GM15510 (cell line): ENCODE measurements around the gene TOR4A.

ENCODE experiments used
- POLR2A ChIP-seq: IDR thresholded peaks from 3 replicates; pipeline ENCODE4 v1.6.1; 2011; ENCODE audit warnings: borderline replicate concordance; ENCODE audit not compliant: insufficient read length; ENCODE audit errors: extremely low read depth

Gene TOR4A

DNA sequence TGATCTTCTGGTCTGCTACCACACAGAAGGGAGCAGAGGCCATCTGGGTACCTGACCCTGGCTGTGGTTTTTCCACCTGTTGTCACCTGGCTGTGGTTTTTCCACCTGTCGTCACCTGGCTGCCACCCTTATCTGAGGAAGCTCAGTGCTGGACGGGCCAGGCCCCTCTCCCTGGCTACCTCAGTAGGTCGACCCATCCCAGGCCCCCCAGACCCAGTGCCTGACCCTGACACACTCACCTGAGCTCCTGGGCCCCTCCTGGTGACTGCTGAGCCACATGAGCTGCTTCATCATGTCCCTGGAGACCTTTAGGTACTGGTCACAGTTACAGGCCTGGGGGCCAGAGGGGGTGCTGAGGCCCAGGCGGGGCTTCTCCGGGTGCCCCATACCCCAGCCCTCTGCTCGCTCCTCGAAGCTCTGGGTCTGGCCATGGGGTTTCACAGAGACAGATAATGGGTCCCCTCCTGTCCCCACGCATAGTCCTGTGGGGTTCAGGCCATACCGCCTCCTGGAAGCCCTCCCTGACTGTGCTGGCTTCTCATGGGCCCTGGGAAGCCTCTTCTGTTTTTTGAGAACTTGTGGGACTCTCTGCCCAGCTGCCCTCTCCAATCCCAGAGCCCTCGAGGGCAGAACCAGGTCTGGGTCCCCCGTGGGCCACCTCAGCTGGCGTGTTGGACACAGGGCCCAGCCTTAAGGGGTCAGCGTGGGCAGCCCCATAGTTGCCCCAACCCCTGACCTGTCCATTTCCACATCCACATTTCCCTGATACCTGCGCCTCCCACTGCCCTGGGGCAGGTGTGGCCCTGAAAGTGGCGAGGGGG is 32.1 kb downstream of the TOR4A start:
- no peak for TF ChIP-seq POLR2A

DNA sequence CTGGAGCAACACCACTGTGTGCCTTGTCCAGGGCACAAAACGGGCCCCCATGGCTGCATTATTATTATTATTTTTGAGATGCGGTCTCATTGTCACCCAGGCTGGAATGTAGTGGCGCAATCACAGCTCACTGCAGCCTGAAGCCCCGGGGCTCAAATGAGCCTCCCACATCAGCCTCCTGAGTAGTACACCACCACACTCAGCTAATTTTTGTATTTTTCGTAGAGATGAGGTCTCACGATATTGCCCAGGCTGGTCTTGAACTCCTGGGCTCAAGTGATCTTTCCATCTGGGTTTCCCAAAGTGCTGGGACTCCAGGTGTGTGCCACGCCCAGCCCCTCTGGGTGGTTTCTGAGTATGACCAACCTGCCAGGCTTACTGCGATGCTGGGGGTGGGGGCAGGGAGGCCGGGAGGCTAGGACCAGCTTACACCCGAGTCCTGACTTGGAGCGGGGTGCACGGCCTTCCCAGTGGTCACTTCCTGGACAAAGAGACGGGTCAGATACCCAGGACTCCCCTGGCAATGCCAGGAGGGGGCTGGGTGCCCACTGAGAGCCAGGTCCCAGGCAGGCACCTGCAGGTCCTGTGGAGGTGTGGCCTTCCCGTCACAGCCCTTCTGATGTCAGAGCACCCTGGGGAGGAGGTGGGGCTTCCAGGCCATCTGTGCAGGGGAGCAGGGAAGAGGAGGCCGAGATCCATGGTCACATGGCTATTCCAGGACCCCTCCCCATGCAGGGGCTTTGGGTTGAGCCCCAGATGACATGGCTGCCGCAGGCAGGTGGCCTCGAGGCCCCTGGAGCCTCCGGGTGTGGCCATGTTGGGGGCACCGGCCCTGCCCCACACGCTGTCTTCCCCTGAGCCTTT is 32.9 kb downstream of the TOR4A start:
- no peak for TF ChIP-seq POLR2A

DNA sequence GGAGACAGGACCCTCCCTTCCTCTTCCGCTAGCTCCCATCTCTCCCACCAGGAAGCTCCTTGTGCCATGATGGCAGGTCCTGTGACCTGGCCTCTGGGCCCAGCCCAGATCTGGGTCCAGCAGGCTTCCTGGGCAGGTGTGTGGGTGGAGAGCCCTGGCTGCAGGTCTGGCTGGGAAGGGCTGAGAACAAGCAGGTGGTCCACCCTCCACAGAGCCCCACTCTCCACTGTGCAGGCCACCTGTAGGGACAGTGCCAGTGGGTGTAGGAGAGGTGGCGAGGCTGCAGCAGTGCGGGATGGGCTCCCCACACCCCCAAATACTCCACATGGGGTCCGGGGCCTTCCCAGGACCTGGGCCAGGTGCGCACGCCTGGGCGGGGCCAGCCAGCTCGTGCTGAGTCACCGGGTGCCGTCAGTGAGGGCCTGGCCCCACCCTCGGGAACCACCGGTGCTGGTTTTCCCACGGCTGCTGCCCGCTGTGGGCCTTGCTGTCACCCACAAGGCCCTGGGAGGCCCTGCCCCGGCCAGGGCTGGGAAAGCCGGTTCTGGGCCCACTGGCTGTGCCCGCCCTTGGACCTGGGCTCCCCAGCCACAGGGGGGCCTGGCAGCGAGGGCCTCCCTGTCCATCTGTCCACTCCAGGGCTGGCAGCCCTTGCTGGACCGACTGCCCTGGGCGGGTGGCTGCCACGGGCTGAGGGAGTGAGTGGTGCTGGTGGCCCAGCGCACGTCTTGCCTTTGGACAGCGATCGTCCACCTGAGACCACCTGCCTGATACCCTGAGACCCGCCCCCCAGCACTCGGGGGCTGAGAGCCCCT is 33.9 kb downstream of the TOR4A start:
- TF ChIP-seq POLR2A, result no peak

DNA sequence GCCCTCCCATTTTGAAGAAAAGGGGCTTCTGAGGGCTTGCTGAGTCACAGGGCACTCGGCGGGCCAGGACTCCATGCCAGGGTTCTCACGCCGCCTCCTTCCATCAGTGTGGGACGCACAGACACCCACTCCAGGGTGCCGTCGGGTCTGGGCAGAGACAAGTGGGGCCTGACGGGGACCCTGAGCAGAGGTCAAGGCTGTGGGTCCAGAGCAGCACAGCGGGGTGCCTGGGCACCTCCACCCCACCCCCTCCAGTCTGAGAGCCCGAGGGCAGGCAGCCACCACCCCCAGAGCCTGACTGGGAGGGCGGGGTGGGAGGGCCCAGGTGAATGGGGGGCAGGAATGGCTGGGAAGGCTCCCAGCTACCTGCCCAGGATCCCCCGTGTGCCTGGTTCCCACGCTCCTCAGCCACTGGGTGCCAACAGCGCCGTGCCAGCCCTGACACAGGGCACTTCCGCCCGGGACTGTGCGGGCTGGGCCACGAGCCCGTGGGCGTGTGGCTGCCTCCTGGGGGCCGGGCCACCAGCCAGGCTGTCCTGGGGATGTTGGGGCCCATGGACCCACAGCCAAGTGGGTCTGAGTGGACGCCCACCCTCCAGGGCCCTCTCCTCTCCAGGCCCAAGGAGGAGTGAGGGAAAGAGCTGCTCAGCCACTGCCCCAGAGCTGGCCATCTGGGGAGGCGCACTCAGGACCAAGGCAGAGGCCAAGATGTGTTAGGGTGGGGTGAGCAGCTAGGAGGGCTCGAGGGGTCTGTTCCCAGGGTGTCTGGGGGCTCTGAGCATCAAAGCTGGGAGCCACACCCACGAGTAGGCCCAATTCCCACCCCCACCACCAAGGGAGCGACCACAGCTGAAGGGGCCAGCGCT is 34.7 kb downstream of the TOR4A start:
- no peak for TF ChIP-seq POLR2A

DNA sequence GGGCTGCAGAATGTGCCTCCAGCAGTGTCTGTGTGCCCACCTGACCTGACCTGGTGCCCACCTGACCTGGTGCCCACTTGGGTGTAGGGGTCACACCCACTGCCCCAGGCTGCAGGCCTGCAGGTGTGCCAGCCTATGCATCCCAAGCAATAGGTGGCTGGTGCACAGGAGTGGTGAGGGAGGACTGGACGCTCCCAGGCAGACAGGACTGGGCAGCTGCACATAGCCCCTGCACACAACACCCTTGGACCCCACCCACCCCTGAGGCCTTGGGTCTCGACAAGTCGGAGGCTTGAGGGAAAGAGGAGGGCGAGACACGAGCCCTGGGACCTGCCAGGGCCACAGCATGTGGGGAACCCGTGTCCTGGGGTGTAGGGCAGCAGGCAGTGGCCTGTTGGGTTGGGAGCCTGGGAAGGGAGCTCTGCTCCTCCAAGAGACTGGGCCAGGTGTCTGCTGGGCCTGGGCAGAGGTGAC is 35.4 kb downstream of the TOR4A start:
- TF ChIP-seq POLR2A, result no peak

DNA sequence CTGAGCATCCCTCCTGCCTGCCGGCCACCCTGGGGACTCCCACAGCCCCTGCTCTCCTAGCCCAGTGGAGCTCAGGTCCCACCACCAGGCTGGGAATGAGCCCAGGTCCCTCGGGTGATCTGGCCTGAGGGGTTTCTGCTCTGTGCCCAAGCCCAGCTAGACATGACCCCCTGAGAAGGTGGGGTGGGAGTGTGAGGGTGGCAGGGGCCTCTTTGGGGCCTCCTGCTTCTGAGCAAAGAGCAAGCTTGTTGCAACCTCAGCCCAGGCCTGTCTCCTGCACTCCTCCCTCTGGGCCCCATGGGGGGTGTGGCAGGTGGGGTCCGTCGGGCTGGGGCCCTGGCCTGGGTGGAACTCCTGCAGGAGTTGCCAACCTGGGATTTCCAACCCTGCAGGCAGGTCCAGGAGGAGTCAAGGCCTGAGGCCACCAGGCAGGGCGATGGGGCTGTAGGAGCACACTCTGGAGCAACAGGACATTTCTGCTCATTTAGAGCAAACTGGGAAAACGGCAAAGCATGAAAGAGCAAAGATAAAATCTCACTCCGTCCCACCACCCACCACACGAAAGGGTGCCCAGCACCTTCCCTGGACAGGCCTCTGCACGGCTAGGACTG is 35.9 kb downstream of the TOR4A start:
- TF ChIP-seq POLR2A, result no peak

DNA sequence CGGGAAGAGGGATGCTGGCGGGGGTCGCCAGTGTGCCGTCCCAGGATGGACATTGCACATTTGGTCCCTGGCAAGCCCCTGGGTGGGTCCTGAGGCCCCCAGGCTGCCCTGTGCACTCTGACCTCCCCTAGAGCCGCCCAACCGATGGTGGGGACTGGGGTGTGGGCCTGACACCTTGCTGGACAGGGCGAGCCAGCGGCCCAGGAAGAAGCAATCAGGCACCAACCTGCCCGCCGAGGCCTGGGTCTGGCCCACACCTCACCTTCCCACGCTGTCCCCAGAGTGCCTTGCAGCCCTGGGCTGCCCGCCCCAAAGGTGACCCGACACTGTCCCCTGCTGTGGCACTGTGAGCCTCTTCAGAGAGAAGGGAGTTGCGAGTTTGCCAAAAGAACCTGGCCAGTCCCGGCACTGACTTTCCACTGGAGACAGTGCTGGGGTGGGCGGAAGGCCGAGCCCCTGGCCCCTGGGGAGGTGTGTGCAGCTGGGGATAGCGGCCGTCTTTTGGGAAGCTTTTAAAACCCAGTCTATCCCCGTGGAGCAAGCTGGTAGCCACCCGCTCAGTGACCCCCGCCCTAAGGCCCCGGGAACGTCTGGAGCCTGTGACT is 36.5 kb downstream of the TOR4A start:
- no peak for TF ChIP-seq POLR2A

DNA sequence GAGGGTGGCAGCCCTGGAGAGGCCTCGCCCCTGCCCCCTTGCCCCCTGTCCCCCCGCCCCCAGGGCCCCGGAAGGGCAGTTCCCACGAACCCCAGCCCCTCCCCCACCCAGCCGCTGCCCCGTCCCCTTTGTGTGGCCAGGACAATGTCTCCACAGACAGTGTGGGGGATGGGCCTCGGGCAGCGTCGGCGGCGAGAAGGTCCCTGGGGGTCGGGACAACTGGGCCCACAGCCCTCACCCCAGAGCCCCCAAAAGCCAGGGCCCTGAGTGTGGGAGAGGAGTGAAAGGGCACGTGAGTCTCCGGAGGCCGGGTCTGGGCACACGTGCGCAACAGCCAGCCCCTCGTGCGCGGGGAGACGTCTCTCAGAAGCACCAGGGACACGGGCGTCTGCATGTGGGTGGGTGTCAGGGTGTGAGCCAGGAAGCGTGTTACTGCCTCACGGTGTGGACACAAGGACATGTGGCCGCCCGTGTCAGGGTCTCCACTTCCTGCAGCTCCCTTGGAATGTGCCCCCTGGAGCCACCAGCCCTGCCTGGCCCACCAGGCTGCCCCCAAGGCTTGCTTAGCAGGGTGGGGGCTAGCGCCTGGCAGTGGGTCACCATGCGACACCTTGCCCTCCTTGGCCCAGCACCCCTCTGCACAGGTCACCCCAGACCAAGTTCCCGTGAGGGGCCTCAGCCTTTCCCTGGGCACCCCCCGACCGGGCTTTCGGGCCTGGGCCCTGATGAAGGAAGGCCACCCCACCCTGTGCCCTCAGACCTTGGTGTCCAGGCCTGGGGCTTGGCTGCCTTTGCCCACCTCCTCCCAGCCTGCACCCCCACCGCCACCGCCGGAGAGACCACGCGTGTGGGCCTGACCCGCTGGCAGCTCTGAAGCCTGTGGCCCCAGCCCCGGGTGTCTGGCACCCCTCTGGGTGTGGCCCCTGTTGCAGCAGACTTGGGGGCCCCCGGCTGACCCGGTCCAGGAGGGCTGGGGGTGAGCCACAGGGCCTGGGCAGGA is 37.3 kb downstream of the TOR4A start:
- TF ChIP-seq POLR2A, result no peak

DNA sequence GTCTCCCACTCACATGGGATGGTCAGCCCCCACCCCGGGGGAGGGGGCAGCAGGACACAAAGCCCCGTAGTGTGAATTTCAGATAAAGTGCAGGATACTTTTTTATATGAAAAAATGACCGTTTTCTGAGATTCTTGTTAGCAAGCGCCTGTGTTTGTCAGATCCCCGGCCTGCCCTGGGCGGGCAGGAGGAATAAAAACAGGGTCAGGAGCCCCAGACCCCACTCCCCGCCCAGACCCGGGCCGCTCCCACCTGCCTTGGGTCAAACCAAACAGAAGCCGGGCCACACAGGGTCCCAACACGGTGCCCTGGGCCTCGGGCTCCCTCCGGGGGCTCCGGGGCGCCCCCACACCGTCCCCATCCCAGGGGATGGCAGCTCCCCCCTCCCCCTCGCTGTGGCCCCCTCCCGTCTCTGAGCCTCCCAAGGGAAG is 38.1 kb downstream of the TOR4A start:
- TF ChIP-seq POLR2A, result no peak

DNA sequence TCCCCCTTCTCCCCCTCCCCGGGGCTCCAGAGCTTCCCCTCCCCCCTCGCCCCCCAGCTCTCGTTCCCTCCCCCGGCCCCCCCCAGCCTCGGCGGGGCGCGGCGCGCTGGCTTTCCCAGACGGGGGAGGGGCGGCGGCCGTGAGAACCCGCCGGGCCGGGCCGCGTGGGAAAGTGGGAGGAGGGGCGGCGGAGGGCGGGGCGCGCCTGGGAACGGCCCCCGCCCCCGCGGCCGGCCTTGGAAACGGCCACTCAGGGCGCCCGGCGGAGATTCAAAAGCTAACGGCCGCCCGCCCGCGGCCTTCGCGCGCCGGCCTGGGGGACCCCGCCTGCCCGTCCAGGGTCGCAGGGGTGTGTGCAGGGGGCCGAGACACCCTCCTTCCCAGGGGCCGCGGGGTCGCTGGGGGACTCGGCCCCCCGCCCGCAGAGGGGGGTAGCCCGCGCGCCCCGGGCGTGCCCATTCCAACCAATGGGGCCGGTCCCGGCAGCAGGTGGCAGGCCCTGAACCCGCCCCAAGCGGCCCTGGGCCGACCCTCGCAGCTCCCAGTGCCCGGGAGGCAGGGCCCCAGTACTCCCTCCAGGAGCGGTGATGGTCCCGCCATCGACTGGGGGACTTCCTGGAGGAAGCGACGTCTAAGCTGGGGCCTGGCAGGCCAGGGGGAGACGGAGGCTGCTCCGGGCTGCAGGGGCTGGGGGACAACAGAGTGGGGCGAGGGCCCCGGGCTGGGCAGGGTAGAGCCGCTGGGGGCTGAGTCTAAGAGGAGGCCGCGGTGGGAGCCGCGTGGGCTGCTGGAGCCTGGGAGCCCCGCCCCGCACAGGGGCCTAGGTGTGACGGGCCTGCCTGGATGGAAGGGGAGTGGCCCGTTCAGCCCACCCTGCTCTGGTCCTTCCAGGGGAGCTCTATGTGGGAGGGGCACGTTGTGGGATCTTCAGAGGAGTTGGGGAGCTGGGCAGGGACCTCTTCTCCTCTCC is 38.8 kb downstream of the TOR4A start:
- TF ChIP-seq POLR2A, result peak; percentile 25
